HEK293 (cell line): ENCODE results near the gene SARS1.

Experiments
- HOXD13 ChIP-seq: sonication (generic); formaldehyde crosslinking; IDR thresholded peaks from 2 replicates; pipeline ENCODE4 v1.8.0; 2022; ENCODE audit warnings: missing genetic modification reagents, borderline replicate concordance
- REPIN1 ChIP-seq: fragments of 450-650 bp; formaldehyde crosslinking; IDR thresholded peaks from 2 replicates; pipeline ENCODE4 v1.5.1; 2017; ENCODE audit warnings: missing biosample characterization, missing genetic modification characterization, low read depth
- ZNF174 ChIP-seq: fragments of 450-650 bp; formaldehyde crosslinking; IDR thresholded peaks from 2 replicates; pipeline ENCODE4 v1.5.0; 2017; ENCODE audit warnings: missing biosample characterization, mild to moderate bottlenecking, missing genetic modification characterization
- ZNF830 ChIP-seq: fragments of 450-650 bp; IDR thresholded peaks from 2 replicates; pipeline ENCODE4 v1.5.0; 2018; ENCODE audit warnings: missing biosample characterization, missing genetic modification characterization, low read depth, mild to moderate bottlenecking, moderate library complexity
- TF ChIP-seq, protein P1 (sequence below): fragments of 450-650 bp; formaldehyde crosslinking; IDR thresholded peaks from 2 replicates; pipeline ENCODE4 v1.5.1; 2016; ENCODE audit warnings: missing biosample characterization, missing genetic modification characterization
- TF ChIP-seq, protein P2 (sequence below): fragments of 450-650 bp; formaldehyde crosslinking; IDR thresholded peaks from 2 replicates; pipeline ENCODE4 v1.5.0; 2017; ENCODE audit warnings: missing biosample characterization, missing genetic modification characterization, borderline replicate concordance
- TF ChIP-seq, protein P3 (sequence below): fragments of 450-650 bp; formaldehyde crosslinking; IDR thresholded peaks from 2 replicates; pipeline ENCODE4 v1.5.1; 2017; ENCODE audit warnings: missing biosample characterization, mild to moderate bottlenecking, missing genetic modification characterization, moderate library complexity
- TF ChIP-seq, protein P4 (sequence below): fragments of 450-650 bp; IDR thresholded peaks from 2 replicates; pipeline ENCODE4 v1.5.1; 2018; ENCODE audit warnings: missing biosample characterization, missing genetic modification characterization
- TF ChIP-seq, protein P5 (sequence below): fragments of 450-650 bp; formaldehyde crosslinking; IDR thresholded peaks from 2 replicates; pipeline ENCODE4 v1.5.1; 2016; ENCODE audit warnings: missing biosample characterization, missing genetic modification characterization

DNA sequence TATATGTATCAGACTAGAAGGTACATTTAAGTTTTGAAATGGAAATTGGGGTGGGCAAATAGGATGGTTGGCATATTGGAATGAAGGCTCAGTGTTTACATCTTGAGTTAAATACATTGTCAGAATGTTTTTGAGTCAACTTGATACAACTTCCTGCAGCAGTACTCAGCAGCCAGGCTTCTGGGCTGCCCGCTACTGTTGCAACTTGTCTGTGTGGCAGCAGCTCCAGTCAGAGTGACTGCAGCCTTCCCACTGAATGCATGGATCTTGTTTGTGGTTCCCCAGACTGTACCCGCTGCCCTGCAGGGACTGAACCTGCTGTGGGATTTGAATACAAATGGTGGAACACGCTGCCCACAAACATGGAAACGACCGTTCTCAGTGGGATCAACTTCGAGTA, 24.9 kb upstream of the SARS1 start:
- TF ChIP-seq, protein P1, sequence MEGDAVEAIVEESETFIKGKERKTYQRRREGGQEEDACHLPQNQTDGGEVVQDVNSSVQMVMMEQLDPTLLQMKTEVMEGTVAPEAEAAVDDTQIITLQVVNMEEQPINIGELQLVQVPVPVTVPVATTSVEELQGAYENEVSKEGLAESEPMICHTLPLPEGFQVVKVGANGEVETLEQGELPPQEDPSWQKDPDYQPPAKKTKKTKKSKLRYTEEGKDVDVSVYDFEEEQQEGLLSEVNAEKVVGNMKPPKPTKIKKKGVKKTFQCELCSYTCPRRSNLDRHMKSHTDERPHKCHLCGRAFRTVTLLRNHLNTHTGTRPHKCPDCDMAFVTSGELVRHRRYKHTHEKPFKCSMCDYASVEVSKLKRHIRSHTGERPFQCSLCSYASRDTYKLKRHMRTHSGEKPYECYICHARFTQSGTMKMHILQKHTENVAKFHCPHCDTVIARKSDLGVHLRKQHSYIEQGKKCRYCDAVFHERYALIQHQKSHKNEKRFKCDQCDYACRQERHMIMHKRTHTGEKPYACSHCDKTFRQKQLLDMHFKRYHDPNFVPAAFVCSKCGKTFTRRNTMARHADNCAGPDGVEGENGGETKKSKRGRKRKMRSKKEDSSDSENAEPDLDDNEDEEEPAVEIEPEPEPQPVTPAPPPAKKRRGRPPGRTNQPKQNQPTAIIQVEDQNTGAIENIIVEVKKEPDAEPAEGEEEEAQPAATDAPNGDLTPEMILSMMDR = no peak
- TF ChIP-seq, protein P2, sequence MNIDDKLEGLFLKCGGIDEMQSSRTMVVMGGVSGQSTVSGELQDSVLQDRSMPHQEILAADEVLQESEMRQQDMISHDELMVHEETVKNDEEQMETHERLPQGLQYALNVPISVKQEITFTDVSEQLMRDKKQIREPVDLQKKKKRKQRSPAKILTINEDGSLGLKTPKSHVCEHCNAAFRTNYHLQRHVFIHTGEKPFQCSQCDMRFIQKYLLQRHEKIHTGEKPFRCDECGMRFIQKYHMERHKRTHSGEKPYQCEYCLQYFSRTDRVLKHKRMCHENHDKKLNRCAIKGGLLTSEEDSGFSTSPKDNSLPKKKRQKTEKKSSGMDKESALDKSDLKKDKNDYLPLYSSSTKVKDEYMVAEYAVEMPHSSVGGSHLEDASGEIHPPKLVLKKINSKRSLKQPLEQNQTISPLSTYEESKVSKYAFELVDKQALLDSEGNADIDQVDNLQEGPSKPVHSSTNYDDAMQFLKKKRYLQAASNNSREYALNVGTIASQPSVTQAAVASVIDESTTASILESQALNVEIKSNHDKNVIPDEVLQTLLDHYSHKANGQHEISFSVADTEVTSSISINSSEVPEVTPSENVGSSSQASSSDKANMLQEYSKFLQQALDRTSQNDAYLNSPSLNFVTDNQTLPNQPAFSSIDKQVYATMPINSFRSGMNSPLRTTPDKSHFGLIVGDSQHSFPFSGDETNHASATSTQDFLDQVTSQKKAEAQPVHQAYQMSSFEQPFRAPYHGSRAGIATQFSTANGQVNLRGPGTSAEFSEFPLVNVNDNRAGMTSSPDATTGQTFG (tag by site-specific recombination) = no peak
- TF ChIP-seq ZNF174 (tag by site-specific recombination) = no peak
- no peak for TF ChIP-seq HOXD13 (CRISPR knock-in tag)
- TF ChIP-seq ZNF830 (tag by site-specific recombination) = no peak
- TF ChIP-seq, protein P3, sequence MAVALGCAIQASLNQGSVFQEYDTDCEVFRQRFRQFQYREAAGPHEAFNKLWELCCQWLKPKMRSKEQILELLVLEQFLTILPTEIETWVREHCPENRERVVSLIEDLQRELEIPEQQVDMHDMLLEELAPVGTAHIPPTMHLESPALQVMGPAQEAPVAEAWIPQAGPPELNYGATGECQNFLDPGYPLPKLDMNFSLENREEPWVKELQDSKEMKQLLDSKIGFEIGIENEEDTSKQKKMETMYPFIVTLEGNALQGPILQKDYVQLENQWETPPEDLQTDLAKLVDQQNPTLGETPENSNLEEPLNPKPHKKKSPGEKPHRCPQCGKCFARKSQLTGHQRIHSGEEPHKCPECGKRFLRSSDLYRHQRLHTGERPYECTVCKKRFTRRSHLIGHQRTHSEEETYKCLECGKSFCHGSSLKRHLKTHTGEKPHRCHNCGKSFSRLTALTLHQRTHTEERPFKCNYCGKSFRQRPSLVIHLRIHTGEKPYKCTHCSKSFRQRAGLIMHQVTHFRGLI (tag by site-specific recombination) = no peak
- TF ChIP-seq, protein P4, sequence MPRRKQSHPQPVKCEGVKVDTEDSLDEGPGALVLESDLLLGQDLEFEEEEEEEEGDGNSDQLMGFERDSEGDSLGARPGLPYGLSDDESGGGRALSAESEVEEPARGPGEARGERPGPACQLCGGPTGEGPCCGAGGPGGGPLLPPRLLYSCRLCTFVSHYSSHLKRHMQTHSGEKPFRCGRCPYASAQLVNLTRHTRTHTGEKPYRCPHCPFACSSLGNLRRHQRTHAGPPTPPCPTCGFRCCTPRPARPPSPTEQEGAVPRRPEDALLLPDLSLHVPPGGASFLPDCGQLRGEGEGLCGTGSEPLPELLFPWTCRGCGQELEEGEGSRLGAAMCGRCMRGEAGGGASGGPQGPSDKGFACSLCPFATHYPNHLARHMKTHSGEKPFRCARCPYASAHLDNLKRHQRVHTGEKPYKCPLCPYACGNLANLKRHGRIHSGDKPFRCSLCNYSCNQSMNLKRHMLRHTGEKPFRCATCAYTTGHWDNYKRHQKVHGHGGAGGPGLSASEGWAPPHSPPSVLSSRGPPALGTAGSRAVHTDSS (tag by site-specific recombination) = no peak
- TF ChIP-seq REPIN1 = no peak
- TF ChIP-seq, protein P5, sequence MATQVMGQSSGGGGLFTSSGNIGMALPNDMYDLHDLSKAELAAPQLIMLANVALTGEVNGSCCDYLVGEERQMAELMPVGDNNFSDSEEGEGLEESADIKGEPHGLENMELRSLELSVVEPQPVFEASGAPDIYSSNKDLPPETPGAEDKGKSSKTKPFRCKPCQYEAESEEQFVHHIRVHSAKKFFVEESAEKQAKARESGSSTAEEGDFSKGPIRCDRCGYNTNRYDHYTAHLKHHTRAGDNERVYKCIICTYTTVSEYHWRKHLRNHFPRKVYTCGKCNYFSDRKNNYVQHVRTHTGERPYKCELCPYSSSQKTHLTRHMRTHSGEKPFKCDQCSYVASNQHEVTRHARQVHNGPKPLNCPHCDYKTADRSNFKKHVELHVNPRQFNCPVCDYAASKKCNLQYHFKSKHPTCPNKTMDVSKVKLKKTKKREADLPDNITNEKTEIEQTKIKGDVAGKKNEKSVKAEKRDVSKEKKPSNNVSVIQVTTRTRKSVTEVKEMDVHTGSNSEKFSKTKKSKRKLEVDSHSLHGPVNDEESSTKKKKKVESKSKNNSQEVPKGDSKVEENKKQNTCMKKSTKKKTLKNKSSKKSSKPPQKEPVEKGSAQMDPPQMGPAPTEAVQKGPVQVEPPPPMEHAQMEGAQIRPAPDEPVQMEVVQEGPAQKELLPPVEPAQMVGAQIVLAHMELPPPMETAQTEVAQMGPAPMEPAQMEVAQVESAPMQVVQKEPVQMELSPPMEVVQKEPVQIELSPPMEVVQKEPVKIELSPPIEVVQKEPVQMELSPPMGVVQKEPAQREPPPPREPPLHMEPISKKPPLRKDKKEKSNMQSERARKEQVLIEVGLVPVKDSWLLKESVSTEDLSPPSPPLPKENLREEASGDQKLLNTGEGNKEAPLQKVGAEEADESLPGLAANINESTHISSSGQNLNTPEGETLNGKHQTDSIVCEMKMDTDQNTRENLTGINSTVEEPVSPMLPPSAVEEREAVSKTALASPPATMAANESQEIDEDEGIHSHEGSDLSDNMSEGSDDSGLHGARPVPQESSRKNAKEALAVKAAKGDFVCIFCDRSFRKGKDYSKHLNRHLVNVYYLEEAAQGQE (tag by site-specific recombination) = no peak
